Measurements from ENCODE around the gene MBNL2. TPM values are rescaled to one million over a fixed set of nuclear protein-coding genes. Genes with fewer than 3 reads are reported as not detected.
"Not testable (repeated sequence)": the region's sequence is repeated elsewhere in the genome, so short reads cannot be mapped to it uniquely, and the experiment has no call there.

MBNL2 gene
- total RNA-seq, 2 experiments from 2014 or later, result 17.2 to 17.9 TPM

DNA sequence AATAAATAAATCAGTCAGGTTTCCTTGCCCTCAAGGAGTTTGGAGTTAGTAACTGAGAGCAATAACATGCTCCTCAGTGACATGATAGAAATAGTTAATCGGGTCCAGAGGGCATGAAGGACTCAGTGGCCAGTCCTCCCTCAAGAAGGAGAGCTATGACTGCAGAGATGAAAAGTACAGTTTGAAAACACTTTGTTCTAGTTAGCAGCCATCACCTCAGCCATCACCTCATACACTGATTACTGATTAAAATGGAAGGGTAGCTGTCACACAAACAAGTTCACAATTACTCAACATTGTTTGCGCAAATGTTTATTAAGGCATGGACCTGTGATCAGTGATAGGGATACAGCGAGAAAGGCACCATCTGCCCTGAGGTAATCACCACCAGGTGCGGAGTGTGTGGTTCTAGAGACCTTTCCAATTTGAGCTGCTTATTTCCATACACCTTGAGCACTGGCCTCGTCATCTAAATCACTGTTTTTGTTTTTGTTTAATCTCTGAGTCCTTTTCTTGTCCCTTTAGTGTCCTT, 126.5 kb downstream of the MBNL2 start:
- POLR2A ChIA-PET, result no interaction called here
- Mint-ChIP-seq H3K4me3 (no peak overlapping the region), H3K27ac (no peak overlapping the region), H3K9me3 (no peaks in the 10 kb centered on the region), H3K4me1 (no peaks in the 10 kb centered on the region), H3K27me3 (no peaks in the 10 kb centered on the region), H3K36me3 (no peaks in the 10 kb centered on the region)
- DNase-seq (no peak), ATAC-seq (ENCODE audit: low read depth) (no peak)

DNA sequence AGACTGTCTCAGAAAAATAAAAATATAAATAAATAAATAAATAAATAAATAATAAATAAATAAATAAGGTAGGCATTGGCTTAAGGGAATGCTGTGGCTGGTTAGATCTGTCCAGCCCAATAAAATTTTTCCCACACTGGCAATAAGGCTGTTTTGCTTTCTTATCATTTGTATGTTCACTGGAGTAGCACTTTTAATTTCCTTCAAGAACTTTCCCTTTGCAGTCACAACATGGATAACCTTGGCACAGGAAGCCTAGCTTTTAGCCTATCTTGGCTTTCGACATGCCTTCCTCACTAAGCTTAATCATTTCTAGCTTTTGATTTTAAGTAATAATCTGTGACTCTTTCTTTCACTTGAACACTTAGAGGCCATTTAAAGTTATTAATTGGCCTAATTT, 129.9 kb downstream of the MBNL2 start:
- H3K9me3 Mint-ChIP-seq; H3K4me3 Mint-ChIP-seq; ATAC-seq (ENCODE audit: low read depth); H3K4me1 Mint-ChIP-seq; DNase-seq; H3K27ac Mint-ChIP-seq; H3K36me3 Mint-ChIP-seq; POLR2A ChIA-PET; H3K27me3 Mint-ChIP-seq: not testable (repeated sequence)

DNA sequence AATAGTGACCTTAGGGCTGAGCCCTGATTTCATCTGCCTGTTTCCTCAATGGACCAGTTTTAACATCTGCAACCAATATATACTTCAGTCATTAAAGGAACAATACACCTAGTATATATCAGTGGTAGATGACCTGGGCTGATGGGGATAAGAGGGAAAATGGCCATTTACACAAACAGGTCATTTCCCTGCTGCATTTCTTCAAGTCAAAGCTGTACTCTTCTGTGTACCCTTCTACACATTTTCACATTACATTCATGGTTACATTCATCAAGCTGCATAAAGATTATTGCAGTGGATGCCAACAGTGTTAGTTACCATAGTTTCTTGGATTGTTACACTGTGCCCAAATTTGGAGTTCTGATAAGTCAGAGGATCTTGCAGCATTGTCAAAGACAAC, 130.7 kb downstream of the MBNL2 start:
- ATAC-seq (ENCODE audit: low read depth) (no peak), DNase-seq (no peak)
- Mint-ChIP-seq H3K4me3 (no peak overlapping the region), H3K27me3 (no peaks in the 10 kb centered on the region), H3K36me3 (no peaks in the 10 kb centered on the region), H3K9me3 (no peaks in the 10 kb centered on the region), H3K27ac (no peak overlapping the region), H3K4me1 (no peaks in the 10 kb centered on the region)
- POLR2A ChIA-PET, result no interaction called here

DNA sequence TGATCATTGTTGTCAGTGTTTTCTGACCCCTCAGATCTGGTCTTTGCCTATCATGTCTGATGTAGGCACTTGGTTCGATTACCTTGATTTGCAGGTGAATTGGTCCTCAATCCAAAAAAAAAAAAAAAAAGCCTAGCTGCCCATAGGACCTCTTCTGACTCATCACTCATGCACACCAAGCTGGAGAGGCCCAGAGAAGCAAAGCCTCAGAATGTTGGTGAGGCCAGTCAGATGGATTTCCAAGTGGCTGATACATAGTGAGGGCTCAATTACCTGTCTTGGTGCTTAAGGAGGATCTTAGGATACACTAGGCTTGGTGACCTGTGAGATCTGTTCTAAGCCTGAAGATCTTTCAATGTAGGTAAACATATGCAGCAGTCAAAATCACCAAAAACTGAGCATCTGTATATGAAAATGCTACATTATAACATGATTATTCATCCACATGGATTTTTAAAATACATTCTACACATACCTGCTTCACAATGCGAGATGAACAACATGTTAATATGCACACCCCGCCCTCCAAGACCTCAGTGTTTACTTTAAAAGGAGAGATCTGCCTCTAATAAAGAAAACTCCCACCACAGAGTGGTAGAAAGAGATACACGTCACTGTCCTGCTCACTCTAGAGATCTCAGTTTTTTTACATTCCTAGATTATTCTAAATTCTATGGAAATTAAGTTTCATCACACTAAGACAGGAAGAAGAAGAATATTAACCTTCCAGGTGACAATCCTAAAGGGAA, 132.0 kb downstream of the MBNL2 start:
- H3K27me3 Mint-ChIP-seq, result no peaks in the 10 kb centered on the region
- no peak overlapping the region for H3K27ac Mint-ChIP-seq

DNA sequence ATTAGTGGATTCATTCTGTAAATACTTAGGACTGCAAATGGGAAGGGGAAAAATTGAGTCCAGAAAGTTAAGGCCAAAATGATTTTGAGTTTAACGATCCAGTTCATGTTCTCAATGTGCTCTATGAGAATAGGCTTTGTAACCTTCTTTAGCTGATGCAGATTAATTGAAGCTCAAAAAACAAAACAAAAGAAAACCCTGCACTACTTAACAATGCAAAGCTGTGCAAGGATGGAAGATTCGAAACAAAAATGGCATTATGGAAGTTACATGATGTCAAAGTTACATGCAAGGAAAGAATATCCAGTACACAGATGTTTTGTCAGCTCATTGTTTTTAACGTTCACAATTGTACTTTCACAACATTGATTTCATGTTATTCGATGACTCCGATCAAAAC, 132.7 kb downstream of the MBNL2 start:
- H3K4me3 Mint-ChIP-seq, result no peak overlapping the region
- no peaks in the 10 kb centered on the region for H3K27me3 Mint-ChIP-seq
- peaks cover 1% of the 10 kb centered on the region for H3K36me3 Mint-ChIP-seq
- no peak overlapping the region for H3K27ac Mint-ChIP-seq
- ATAC-seq (ENCODE audit: low read depth), result no peak
- no peaks in the 10 kb centered on the region for H3K9me3 Mint-ChIP-seq
- no peak for DNase-seq
- H3K4me1 Mint-ChIP-seq, result no peaks in the 10 kb centered on the region
- POLR2A ChIA-PET, result no interaction called here

More for the DNA sequence above, 132.0 kb downstream of the MBNL2 start:
- Mint-ChIP-seq H3K36me3 (peaks cover 1% of the 10 kb centered on the region), H3K4me1 (no peaks in the 10 kb centered on the region), H3K9me3 (no peaks in the 10 kb centered on the region), H3K4me3 (no peak overlapping the region)
- DNase-seq (no peak), ATAC-seq (ENCODE audit: low read depth) (no peak)
- POLR2A ChIA-PET, result no interaction called here

DNA sequence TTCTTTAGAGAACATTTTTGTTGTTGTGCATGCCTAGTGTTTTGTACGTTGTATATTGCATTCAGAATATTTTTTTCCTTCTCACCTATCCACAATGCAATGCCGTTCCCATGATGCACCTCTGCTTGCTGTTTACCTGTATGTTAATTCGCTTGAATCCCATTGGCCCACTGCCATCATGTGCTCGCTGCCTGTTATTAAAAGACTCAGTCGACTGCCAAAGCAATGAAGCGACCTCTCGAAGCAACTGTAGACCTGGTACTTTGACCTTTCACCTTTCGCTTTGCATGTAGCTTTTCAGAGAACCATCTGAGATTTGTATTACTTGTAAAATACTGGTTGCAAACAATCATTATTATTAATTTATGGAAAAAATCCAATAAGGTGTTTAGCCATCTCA, 134.5 kb downstream of the MBNL2 start:
- no peaks in the 10 kb centered on the region for H3K27me3 Mint-ChIP-seq
- no peaks in the 10 kb centered on the region for H3K4me1 Mint-ChIP-seq
- H3K9me3 Mint-ChIP-seq, result no peaks in the 10 kb centered on the region
- no peak overlapping the region for H3K27ac Mint-ChIP-seq
- no peak for DNase-seq
- H3K36me3 Mint-ChIP-seq, result peaks cover 1% of the 10 kb centered on the region
- no peak for ATAC-seq (ENCODE audit: low read depth)
- POLR2A ChIA-PET, result no interaction called here
- no peak overlapping the region for H3K4me3 Mint-ChIP-seq

DNA sequence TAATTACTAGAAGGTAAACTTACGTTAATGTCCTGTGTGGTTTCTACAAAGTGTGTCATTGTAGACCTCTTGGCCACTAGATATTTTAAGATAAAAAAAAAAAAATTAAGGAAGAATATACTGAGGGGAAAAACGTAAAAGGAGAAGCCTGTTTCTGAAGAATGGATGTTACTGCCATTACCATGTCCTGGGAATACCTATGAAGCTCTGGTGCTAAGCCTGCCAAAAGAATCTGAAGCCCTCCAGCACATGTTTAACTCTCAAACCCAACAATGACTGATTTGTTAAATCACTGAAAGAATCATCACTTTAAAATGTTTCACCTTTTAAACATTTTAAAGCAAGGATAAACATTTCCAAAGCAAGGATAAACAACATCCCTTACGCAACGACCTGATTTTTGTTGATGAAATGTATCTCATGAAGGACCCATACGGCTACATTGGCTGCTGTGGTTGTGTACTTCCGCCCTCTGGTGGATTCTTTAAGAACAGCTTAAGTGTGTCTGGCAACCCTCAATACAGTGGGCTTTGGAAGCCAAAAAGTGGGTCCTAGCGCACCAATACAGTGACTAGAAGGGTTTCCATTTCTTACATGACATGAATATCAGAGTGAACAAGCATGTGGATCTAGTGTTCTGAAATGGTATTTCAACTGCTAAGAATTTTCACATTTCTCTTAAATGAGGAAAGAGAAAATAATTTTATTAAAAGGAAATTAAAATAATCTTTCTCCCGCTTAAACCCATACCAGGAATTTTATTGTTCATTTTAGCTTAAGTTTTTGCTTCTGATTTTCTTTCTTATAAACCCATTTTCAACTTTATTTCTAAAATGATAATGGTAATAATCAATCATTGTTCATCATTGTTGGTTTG, 137.3 kb downstream of the MBNL2 start:
- Mint-ChIP-seq H3K27ac (no peak overlapping the region), H3K4me1 (no peaks in the 10 kb centered on the region), H3K27me3 (no peaks in the 10 kb centered on the region), H3K9me3 (no peaks in the 10 kb centered on the region), H3K4me3 (no peak overlapping the region), H3K36me3 (peaks cover 1% of the 10 kb centered on the region)
- POLR2A ChIA-PET, result no interaction called here
- ATAC-seq (ENCODE audit: low read depth), result peak; percentile 85
- no peak for DNase-seq

DNA sequence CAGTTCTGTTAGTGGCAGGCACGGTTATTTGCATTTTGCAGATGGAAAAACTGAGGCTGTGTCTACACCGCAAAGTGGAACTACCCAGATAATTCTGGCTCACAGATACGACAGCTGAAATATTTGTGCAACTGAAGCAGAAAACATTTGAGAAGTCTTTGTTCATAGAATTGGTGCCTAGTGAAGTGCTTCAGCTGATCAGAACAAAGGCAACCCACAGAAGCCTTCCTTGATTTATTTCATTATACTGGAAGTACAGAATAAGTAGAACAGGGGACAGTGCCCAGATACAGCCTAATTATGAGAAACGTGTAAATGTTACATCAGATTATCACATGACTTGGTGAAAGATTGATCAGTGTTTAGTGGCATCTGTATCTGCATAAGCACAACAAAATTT, 138.5 kb downstream of the MBNL2 start:
- Mint-ChIP-seq H3K36me3 (peaks cover 1% of the 10 kb centered on the region), H3K9me3 (no peaks in the 10 kb centered on the region), H3K4me3 (no peak overlapping the region), H3K27ac (no peak overlapping the region), H3K4me1 (no peaks in the 10 kb centered on the region), H3K27me3 (no peaks in the 10 kb centered on the region)
- ATAC-seq (ENCODE audit: low read depth) (no peak), DNase-seq (no peak)
- POLR2A ChIA-PET, result no interaction called here

DNA sequence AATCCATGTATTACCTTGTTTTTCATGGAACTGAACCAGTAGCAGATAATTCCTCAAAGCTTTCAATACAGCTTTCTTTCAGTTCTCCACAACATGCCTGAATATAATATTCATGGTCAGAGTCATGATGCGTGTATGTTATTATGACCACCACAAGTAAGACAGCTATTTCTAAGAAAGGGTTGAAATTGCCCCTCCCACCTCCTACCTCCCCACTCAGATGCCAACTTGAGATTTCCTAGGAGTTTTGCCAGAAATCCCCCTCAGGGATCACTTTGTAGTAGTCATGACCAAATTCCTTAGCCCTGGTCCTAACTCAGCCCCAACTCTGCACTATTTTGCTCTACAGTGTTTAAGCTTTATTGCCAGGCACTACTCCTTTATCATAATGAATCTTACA, 141.9 kb downstream of the MBNL2 start:
- DNase-seq (no peak), ATAC-seq (ENCODE audit: low read depth) (no peak)
- H3K9me3 Mint-ChIP-seq, result no peaks in the 10 kb centered on the region
- POLR2A ChIA-PET, result interaction anchor here (0.6 kb wide), 1 partner anchor 197 kb away, joined by 3 read pairs; no protein-coding TSS in a partner anchor
- H3K4me1 Mint-ChIP-seq, result peaks cover 4% of the 10 kb centered on the region
- H3K27ac Mint-ChIP-seq, result no peak overlapping the region
- no peak overlapping the region for H3K4me3 Mint-ChIP-seq
- H3K36me3 Mint-ChIP-seq, result no peaks in the 10 kb centered on the region
- H3K27me3 Mint-ChIP-seq, result no peaks in the 10 kb centered on the region

DNA sequence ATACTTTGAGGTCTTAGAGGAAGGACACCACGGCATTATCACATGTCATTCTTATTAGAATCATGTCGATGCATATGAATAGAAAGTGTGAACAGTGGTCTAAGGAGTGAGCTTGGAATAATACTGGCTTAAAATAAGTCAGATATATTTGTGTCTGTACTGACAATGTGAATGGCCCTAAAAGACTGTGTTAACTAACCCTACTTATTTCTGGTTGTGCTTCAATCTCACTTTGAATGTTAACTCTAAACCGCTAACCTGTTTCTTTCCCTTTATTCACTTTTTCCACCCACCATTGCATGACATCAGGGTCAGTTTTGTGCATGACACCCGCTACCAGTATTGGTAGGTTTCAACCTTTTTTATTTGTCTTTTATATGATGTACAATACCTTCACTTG, 142.7 kb downstream of the MBNL2 start:
- no peak overlapping the region for H3K4me3 Mint-ChIP-seq
- peaks cover 6% of the 10 kb centered on the region for H3K4me1 Mint-ChIP-seq
- H3K36me3 Mint-ChIP-seq, result no peaks in the 10 kb centered on the region
- ATAC-seq (ENCODE audit: low read depth) (no peak), DNase-seq (no peak)
- no peak overlapping the region for H3K27ac Mint-ChIP-seq
- no peaks in the 10 kb centered on the region for H3K27me3 Mint-ChIP-seq
- POLR2A ChIA-PET, result no interaction called here
- no peaks in the 10 kb centered on the region for H3K9me3 Mint-ChIP-seq

DNA sequence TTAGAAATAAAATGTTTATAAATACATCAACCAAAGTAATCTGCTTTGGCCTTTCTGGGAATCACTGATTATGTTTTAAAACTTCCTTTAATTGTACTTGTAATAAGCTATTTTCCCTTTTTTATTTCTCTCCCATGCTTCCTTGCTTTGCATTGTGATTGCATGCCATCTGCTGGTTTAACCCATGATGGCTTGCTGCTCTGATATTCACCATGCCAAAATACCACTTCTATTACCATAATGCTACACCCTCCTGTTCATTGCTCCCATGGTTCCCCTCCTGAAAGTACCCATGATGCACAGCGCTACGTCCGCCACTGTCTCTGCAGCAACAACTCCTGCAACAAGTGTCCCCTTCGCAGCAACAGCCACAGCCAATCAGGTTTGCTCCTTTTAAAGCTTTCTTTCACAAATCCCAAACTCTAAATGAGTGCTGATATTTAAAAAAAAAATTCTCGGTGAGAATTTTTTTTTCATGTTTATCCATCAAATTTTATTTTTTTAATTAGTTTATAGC, 144.1 kb downstream of the MBNL2 start:
- H3K4me1 Mint-ChIP-seq, result peaks cover 7% of the 10 kb centered on the region
- H3K9me3 Mint-ChIP-seq, result no peaks in the 10 kb centered on the region
- ATAC-seq (ENCODE audit: low read depth) (no peak), DNase-seq (no peak)
- H3K27me3 Mint-ChIP-seq, result no peaks in the 10 kb centered on the region
- no peak overlapping the region for H3K27ac Mint-ChIP-seq
- H3K4me3 Mint-ChIP-seq, result no peak overlapping the region
- peaks cover 1% of the 10 kb centered on the region for H3K36me3 Mint-ChIP-seq
- POLR2A ChIA-PET, result interaction anchor here (3.5 kb wide), 1 partner anchor 67 kb away, joined by 10 read pairs; the partner anchor contains the start of gene RAP2A

DNA sequence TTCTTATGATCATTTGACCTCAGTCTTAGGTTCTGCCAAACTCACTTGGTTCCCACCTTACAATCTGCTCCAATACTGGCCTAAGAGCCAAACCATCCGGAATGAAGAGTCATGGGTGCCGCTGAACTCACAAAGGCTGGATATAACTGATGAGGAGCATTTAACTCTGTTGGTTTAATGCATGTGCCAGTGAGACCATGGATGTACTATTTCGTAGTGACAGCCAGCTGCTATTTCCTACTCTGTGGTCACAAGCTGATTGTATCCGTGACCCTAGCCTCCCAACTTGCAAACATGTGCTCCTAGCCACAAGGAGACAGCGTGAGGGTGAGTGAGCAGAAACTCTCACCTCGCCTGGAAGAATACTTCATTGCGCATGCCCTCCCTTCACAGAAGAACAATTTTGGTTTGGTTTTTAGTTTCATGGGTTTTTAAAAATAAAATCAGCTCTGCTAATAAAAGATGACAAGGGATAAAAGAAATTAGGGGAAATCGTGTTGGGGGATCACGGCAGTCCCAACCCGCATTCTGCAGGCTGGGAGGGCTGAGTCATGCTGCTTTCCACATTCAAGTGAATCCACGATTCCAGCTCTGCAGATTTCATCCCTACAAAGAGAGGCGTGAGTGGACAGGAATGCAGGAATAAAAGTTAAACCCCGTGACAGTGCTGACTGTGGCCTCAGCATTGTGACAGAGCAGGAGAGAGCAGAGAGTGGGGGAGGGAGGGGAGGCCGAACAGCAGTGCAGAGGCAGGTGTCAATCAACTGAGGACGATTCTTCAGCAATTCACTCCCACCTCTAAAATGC, 145.1 kb downstream of the MBNL2 start:
- H3K4me1 Mint-ChIP-seq, result peaks cover 7% of the 10 kb centered on the region
- H3K36me3 Mint-ChIP-seq, result peaks cover 2% of the 10 kb centered on the region
- H3K27me3 Mint-ChIP-seq, result no peaks in the 10 kb centered on the region
- POLR2A ChIA-PET, result interaction anchor here (3.5 kb wide), 1 partner anchor 66 kb away, joined by 10 read pairs; the partner anchor contains the start of gene RAP2A
- H3K9me3 Mint-ChIP-seq, result no peaks in the 10 kb centered on the region
- H3K4me3 Mint-ChIP-seq, result no peak overlapping the region
- DNase-seq (no peak), ATAC-seq (ENCODE audit: low read depth) (no peak)
- no peak overlapping the region for H3K27ac Mint-ChIP-seq

Data from activated naive CD8-positive, alpha-beta T cell treated with anti-CD3 and anti-CD28 coated beads, Interleukin-2, amount 10 ng/mL, durations not matched to agents 7 days and 5 days (primary cell).